HFF-Myc (cell line): Measurements from ENCODE around the gene MED22.
"Not testable (repeated sequence)": the region's sequence is repeated elsewhere in the genome, so short reads cannot be mapped to it uniquely, and the experiment has no call there.

ENCODE experiments used
- DNase-seq: peaks from one replicate; pipeline ENCODE4 v3.0.0-alpha.2; 2011; ENCODE audit warnings: low read depth; ENCODE audit errors: extremely low read depth
- H3K4me3 ChIP-seq: replicated peaks from 2 replicates; pipeline ENCODE4 v1.5.1; 2011; ENCODE audit warnings: low read depth, mild to moderate bottlenecking, control low read depth, low read length
- CTCF ChIP-seq: IDR thresholded peaks from 2 replicates; pipeline ENCODE4 v1.5.1; 2012; ENCODE audit warnings: mild to moderate bottlenecking, low read depth, low read length, control low read depth; ENCODE audit errors: missing control alignments

MED22 gene

GRCh38 chr9:133347985-133348717, at the start of gene MED22, which contains the start of gene RPL7A:
TSS of gene MED22 (minus strand) at chr9:133348131. CDS start at chr9:133346662, 1,469 bp downstream.
TSS of gene RPL7A (plus strand) at chr9:133348218. CDS start at chr9:133348244, 26 bp downstream.
- no peak for TF ChIP-seq CTCF
- DNase-seq: peak; percentile 91
- H3K4me3 ChIP-seq: peak within 1 kb of the TSS; percentile 100

- TF ChIP-seq CTCF: no peak
- no peak for DNase-seq
- no peak overlapping the region for H3K4me3 ChIP-seq
Observed at GRCh38 chr9:133397370-133397769, 49.4 kb upstream of the MED22 start.

- DNase-seq: no peak
- TF ChIP-seq CTCF: peak; percentile 59
- no peak overlapping the region for H3K4me3 ChIP-seq
Observed at GRCh38 chr9:133396952-133397351, 49.0 kb upstream of the MED22 start.

- TF ChIP-seq CTCF: no peak
- H3K4me3 ChIP-seq: no peak overlapping the region
- DNase-seq: no peak
Observed at GRCh38 chr9:133394687-133395271, 46.8 kb upstream of the MED22 start.

- DNase-seq: no peak
- TF ChIP-seq CTCF: no peak
- H3K4me3 ChIP-seq: no peak overlapping the region
Observed at GRCh38 chr9:133393399-133393798, 45.5 kb upstream of the MED22 start.

GRCh38 chr9:133392308-133392707, 44.4 kb upstream of the MED22 start:
- not testable (repeated sequence) for H3K4me3 ChIP-seq, DNase-seq

GRCh38 chr9:133391449-133391848, 43.5 kb upstream of the MED22 start:
- DNase-seq, H3K4me3 ChIP-seq: not testable (repeated sequence)

GRCh38 chr9:133390713-133391112, 42.8 kb upstream of the MED22 start:
- no peak for TF ChIP-seq CTCF
- no peak overlapping the region for H3K4me3 ChIP-seq
- DNase-seq: no peak
